GM21619 (cell line): Measurements from ENCODE around the gene TM4SF5.

Experiments used
- ATAC-seq: cut with Tn5 transposase; IDR thresholded peaks from one replicate; pipeline ENCODE4 v1.9.1; 2021; ENCODE audit not compliant: unreplicated experiment

TM4SF5 gene

GRCh38 chr17:4788807-4789700 lies 17.4 kb downstream of the TM4SF5 start, which contains the start of gene GLTPD2:
TSS of gene GLTPD2 (plus strand) at chr17:4788964. CDS start at chr17:4789012, 48 bp downstream.
- ATAC-seq: no peak

GRCh38 chr17:4789701-4789950 lies 17.9 kb downstream of the TM4SF5 start:
- ATAC-seq: peak; percentile 36

- ATAC-seq: peak; percentile 67
Measured at GRCh38 chr17:4789951-4790704, 18.4 kb downstream of the TM4SF5 start.

DNA sequence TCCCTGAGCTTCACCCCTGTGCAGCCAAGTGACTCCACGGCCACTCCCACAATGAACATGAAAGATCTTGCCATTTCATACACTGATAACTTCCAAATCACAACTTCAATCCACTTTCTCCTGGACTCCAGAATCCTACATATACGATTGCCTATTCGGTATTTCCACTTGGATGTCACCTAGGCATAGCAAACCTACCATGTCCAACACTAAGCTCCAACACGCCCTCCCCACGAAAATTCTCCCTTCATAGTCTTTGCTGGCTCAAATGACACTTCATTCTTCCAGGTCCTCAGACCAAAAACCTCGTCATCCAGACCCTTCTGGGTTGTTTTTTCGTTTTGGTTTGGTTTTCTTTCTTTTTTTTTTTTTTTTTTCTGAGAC lies 19.0 kb downstream of the TM4SF5 start:
- ATAC-seq: no peak

DNA sequence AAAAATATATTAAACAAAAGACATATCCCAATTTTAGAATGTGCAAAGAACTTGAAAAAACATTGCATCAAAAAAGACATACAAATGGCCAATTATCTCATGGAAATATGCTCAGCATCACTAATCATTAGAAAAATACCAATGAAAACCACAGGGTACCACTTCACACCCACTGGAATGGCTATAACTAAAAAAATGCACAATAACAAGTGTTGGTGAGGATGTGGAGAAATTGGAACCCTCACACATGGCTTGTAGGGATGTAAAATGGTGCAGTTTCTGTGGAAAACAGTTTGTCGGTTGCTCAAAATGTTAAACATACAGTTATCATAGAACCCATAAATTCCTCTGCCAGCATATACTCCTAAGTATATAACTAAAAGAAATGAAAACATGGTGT lies 23.5 kb downstream of the TM4SF5 start:
- ATAC-seq: no peak

DNA sequence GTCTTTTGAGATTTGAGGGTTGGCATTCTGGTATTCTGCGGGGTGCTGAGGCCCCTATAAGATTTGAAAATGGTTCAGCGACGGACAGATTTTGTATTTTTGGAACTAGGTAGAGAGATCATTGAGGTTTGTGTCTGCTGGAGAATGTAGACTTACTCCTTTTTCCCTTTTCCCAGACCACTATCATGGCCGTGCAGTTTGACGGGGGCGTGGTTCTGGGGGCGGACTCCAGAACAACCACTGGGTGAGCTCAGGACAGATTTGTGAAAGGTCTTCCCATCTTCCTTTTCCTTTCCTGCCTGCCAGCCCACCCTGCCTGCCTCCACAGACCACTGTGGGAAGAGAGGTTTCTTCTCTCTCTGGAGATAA lies 24.9 kb downstream of the TM4SF5 start:
- no peak for ATAC-seq

DNA sequence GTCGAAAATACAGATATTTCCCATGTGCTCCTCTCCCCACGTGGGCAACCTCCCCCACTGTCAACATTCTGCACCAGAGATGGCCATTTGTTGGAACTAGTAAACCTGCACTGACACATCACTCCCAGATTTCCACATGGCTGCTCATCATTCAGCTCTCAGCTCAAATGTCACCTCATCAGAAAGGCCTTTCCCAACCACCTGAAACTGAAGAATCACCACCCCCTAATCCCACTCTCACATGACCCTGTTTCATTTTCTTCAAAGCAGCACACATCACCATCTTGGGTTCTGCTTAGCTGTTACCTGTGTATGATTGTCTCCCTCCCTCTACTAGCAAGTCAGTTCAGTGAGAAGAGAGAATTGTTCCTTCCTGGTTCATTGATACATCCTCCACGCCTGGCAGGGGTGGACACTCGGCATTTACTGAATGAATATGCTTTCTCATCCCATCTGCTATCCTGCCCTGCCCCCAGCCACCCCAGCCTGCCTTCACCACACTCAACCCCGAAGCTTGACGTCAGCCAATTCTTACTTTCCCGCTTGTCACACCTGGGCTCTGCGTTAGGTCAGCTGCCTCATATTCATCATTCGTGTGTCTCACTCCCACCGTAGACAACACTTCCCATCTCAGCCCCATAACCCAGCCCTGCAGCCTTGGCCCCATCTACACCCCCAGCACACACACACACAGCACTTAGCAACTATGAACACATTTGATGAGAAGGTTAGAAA lies 28.9 kb downstream of the TM4SF5 start:
- no peak for ATAC-seq

- no peak for ATAC-seq
Measured at GRCh38 chr17:4802228-4802627, 30.5 kb downstream of the TM4SF5 start, which contains the start of gene C17orf114. TSS of gene C17orf114 (minus strand) at chr17:4802328.

DNA sequence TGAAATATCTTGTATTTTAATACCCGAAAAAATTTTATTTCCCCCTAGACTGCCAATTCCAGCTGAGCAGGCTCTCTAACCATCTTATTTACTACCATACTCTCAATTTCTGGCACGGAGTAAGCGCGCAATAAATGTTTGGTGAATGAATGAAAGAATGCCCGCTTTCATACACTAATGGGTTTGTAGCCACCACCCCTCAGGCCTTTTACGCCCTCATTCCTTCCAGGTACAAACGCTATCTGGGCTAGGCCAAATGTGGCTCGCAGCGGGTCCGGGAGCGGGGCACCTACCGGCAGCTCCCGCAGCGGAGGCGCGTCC lies 34.7 kb downstream of the TM4SF5 start:
- no peak for ATAC-seq

GRCh38 chr17:4806777-4807604 lies 35.3 kb downstream of the TM4SF5 start, which contains the start of gene PLD2:
TSS of gene PLD2 (plus strand) at chr17:4807152. CDS start at chr17:4807773, 621 bp downstream.
- peak; percentile 91 for ATAC-seq

DNA sequence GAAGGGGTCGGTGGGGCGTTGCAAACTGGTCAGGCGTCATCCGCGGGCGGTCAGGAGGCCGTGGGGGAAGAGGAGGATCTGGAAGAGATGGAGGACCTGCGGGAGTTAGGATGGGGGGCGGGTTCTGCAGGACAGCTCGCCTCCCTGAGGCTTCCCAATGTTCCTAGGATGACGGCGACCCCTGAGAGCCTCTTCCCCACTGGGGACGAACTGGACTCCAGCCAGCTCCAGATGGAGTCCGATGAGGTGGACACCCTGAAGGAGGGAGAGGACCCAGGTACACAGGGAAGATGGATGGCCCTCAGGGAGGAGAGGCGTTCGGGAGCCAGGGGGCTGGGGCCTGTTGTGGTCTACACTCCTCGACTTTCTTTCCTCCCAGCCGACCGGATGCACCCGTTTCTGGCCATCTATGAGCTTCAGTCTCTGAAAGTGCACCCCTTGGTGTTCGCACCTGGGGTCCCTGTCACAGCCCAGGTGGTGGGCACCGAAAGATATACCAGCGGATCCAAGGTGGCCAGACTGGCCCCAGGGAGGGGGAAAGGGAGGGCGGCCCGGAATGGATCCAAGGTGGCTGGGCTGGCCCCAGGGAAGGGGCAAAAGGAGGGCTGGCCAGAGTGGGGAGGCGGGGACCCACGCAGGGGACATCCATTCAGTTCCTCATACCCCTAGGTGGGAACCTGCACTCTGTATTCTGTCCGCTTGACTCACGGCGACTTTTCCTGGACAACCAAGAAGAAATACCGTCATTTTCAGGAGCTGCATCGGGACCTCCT lies 36.1 kb downstream of the TM4SF5 start:
- ATAC-seq: no peak

DNA sequence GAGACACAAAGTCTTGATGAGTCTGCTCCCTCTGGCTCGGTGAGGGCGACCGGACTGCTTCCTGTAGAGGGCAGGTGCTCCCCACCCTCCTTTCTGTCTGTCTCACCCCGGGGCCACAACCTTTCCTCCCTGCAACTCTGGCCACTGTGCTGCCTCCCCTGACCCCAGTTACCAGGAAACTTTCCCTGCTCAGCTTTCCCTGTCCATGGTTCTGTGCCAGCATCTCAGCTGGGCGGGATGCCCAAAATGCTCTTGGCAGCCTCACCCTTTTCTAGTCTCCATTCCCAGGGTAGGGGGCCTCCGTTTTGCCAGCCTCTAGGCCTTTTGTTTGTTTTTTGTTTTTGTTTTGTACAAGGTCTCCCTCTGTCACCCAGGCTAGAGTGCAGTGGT lies 36.7 kb downstream of the TM4SF5 start:
- no peak for ATAC-seq

DNA sequence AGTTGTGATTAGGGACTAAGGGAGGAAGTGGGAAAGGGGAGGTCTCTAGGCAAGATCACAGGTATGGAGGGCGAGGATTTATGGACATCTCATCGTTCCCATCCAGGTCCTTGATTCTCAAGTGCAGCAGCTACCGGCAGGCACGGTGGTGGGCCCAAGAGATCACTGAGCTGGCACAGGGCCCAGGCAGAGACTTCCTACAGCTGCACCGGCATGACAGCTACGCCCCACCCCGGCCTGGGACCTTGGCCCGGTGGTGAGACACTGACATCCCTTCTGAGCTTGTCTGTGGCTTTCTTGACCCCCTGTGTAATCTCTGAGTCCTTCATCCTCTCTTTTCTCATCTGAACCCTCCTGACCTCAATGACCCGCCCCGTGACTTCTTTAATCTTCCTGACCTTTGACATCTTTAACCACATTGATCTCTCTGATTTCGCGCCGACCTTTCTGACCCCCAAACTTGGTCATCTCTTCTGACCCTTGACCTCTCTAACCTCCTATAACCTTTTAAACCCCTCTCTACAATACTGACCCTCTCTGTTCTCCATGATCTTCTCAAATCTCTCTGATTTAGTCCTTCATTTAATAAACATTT lies 39.1 kb downstream of the TM4SF5 start:
- ATAC-seq: no peak

DNA sequence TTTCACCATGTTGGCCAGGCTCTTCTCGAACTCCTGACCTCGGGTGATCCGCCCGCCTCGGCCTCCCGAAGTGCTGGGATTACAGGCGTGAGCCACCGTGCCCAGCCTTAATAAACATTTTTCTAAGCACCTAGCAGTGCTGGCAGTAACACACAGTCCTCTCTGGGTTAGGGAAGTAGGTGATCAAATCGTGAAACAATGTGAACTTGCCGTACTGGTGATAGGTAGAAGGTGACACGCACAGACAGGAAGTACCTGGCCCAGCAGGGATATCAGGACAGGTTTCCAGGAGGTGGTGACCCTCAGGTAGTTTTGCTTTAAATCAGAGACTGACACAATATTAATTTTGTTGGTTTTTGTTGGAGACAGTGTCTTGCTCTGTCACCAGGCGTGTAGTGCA lies 39.8 kb downstream of the TM4SF5 start:
- no peak for ATAC-seq

- ATAC-seq: no peak
Measured at GRCh38 chr17:4812690-4813089, 41.0 kb downstream of the TM4SF5 start.

GRCh38 chr17:4815043-4815675 lies 43.5 kb downstream of the TM4SF5 start:
- no peak for ATAC-seq

DNA sequence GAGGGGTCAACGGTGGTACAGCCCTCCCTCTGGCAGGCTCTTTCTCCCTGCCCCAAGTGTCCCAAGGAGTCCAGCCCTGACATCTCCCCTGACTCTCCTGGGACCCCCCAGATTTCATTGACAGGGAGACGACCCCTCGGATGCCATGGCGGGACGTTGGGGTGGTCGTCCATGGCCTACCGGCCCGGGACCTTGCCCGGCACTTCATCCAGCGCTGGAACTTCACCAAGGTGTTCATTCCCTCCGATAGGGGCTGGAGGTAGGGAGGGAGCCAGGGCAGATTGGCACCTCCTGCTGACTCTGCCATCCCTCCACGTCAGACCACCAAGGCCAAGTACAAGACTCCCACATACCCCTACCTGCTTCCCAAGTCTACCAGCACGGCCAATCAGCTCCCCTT lies 45.1 kb downstream of the TM4SF5 start:
- no peak for ATAC-seq

DNA sequence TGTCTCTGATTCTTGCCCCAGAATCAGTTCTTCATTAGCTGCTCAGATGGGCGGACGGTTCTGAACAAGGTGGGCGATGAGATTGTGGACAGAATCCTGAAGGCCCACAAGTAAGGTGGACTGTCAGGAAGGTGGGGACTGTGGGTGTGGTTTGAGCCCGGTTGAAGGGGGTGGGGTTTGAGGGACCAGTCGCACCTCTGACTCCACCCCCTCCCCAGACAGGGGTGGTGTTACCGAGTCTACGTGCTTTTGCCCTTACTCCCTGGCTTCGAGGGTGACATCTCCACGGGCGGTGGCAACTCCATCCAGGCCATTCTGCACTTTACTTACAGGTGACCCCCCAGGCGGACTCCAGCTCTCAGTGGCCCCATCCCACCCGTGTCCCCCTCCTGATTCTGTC lies 46.6 kb downstream of the TM4SF5 start:
- ATAC-seq: no peak

DNA sequence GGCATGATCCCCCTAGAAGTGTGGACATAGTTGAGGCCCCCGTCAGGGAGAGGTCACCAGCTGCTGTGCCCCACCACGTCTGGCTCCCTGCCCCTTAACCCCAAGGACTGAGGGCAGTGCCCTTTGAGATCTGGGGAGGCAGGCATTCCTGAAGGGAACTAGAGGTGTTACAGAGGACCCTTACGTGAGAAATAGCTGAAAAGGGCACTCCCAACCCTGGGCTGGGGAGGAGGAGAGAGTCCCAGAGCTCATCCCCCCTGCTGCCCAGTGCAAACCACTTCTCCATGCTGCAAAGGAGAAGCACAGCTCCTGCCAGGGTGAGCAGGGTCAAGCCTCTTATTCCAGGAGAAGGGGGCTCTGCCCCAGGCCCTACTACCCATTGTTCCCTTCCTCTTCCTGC lies 51.1 kb downstream of the TM4SF5 start:
- no peak for ATAC-seq
